ENCODE data around the gene PNMA8B. TPM values are rescaled to one million over a fixed set of nuclear protein-coding genes. Genes with fewer than 3 reads are reported as not detected.

Gene PNMA8B
- total and polyA plus RNA-seq, 2 donors (not counting 3 experiments of a cell fraction or from before 2014, with no cell fraction given) = 0.11 TPM; not detected in 1

DNA sequence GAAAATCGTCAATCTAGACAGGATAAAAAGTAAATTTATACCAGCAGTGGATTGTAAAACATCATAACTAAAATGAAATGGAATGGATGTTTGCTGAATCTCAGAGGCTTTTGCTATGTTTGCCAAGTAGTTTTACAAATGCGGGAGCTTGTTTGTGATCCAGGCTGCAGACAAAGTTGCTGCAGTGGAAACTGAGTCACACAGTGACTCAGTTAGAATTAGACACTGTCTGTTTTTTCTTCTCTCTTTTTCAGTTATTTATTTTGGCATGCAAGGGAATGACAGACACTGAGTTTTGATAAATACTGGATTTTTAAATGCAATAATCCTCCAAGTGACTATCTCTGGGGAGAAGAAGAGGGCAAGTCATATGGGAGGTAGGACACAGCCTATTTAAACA lies 19.7 kb downstream of the PNMA8B start:
- DNase-seq (ENCODE audit: low read depth, low spot score) (peak; percentile 28), FAIRE-seq (peak; percentile 66)
- H3K27ac ChIP-seq (ENCODE audit: insufficient read depth, low read depth, low read length) = no peak overlapping the region
- H3K27me3 ChIP-seq (ENCODE audit: control insufficient read depth in 2 of 2, insufficient read depth in 2 of 2, low read length in 2 of 2) = peaks cover 5 to 8% of the 10 kb centered on the region in 2 experiments
- no TSS peak for BruUV-seq (replicated peaks)
- no peaks in the 10 kb centered on the region for H3K9me3 ChIP-seq (replicated peaks; ENCODE audit: control insufficient read depth, insufficient read depth, low read length)
- TF ChIP-seq, protein P1, sequence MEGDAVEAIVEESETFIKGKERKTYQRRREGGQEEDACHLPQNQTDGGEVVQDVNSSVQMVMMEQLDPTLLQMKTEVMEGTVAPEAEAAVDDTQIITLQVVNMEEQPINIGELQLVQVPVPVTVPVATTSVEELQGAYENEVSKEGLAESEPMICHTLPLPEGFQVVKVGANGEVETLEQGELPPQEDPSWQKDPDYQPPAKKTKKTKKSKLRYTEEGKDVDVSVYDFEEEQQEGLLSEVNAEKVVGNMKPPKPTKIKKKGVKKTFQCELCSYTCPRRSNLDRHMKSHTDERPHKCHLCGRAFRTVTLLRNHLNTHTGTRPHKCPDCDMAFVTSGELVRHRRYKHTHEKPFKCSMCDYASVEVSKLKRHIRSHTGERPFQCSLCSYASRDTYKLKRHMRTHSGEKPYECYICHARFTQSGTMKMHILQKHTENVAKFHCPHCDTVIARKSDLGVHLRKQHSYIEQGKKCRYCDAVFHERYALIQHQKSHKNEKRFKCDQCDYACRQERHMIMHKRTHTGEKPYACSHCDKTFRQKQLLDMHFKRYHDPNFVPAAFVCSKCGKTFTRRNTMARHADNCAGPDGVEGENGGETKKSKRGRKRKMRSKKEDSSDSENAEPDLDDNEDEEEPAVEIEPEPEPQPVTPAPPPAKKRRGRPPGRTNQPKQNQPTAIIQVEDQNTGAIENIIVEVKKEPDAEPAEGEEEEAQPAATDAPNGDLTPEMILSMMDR (IDR thresholded peaks at IDR 0.05; ENCODE audit: extremely low read depth in 1 of 2, insufficient read depth in 1 of 2, low read depth in 1 of 2, low read length in 2 of 2) = no peak
- peak; percentile 72 for TF ChIP-seq FOS (IDR thresholded peaks at IDR 0.05; ENCODE audit: borderline replicate concordance, insufficient read depth, low read length)
- H3K4me2 ChIP-seq (ENCODE audit: insufficient read depth, low read length) = no peak overlapping the region
- intact Hi-C loops (cut with micrococcal nuclease) (no loop called here), dilution Hi-C loops (cut with MboI; ENCODE audit: extremely low pct_ligation_motif_present, low sequenced_read_pairs) (no loop called here)
- ChIA-PET CTCF (interaction anchor here (1.0 kb wide), 1 partner anchor 11 kb away, joined by 3 read pairs; no protein-coding TSS in a partner anchor), POLR2A (no interaction called here)
- no peaks in the 10 kb centered on the region for H3K9me1 ChIP-seq (replicated peaks; ENCODE audit: control insufficient read depth, extremely low read depth, insufficient read depth, low read length)
- no peaks in the 10 kb centered on the region for H4K20me1 ChIP-seq (replicated peaks; ENCODE audit: control insufficient read depth, extremely low read depth, insufficient read depth, low read length)
- H3K36me3 ChIP-seq (ENCODE audit: control insufficient read depth in 2 of 2, extremely low read depth in 1 of 2, insufficient read depth in 2 of 2, low read length in 2 of 2) = no peaks in the 10 kb centered on the region
- no peak overlapping the region for H3K9ac ChIP-seq (replicated peaks; ENCODE audit: extremely low read depth, insufficient read depth, low read length)
- H3K4me3 ChIP-seq (replicated peaks in 1 of 3; ENCODE audit: insufficient read depth in 1 of 3, low read depth in 1 of 3, low read length in 3 of 3) = no peak overlapping the region
- H2AFZ ChIP-seq (ENCODE audit: low read depth, low read length) = no peak overlapping the region
- no peaks in the 10 kb centered on the region for H3K79me2 ChIP-seq (ENCODE audit: control insufficient read depth, insufficient read depth, low read length)
- peaks cover 6% of the 10 kb centered on the region for H3K4me1 ChIP-seq (ENCODE audit: control insufficient read depth, extremely low read depth, insufficient read depth, low read length)

DNA sequence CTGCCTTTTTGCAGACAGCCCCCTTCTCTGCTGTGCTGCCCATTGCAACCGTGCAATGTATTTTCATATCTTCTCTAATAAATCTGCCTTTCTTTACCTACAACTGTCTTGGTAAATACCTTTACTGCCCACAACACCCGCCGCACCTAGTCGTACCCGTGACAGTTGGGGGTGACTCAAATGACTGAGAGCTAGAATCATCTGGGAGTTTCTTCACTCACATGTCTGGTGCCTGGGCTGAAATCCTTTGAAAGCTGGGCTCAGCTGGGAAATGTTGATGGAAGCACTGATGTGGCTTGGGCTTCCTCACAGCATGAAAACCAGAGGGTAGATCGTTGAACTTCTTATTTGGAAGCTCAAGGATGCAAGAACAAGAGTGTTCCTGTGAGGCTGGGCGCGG lies 21.5 kb downstream of the PNMA8B start:
- CTCF ChIA-PET = interaction anchor here (0.7 to 1.1 kb wide), 2 partner anchors 13 to 17 kb away, joined by 3 read pairs; no protein-coding TSS in a partner anchor
- H3K36me3 ChIP-seq (ENCODE audit: control insufficient read depth in 2 of 2, extremely low read depth in 1 of 2, insufficient read depth in 2 of 2, low read length in 2 of 2) = no peaks in the 10 kb centered on the region
- no peak for FAIRE-seq
- H3K9me1 ChIP-seq (replicated peaks; ENCODE audit: control insufficient read depth, extremely low read depth, insufficient read depth, low read length) = no peaks in the 10 kb centered on the region
- intact Hi-C loops (cut with micrococcal nuclease) = no loop called here
- TF ChIP-seq POLR2A (IDR thresholded peaks at IDR 0.05; ENCODE audit: low read depth, low read length) = no peak
- TF ChIP-seq GATA2 (IDR thresholded peaks at IDR 0.05; ENCODE audit: insufficient read depth, insufficient read length, low read depth, low read length) = no peak
- no peak for TF ChIP-seq EZH2 (IDR thresholded peaks at IDR 0.05; ENCODE audit: borderline replicate concordance, low read depth, low read length, severe bottlenecking)
- no peak for TF ChIP-seq POLR2AphosphoS5 (IDR thresholded peaks at IDR 0.05; ENCODE audit: insufficient read depth, low read depth, low read length)
- TF ChIP-seq, protein P2, sequence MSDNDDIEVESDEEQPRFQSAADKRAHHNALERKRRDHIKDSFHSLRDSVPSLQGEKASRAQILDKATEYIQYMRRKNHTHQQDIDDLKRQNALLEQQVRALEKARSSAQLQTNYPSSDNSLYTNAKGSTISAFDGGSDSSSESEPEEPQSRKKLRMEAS (IDR thresholded peaks at IDR 0.05; ENCODE audit: insufficient read depth, insufficient read length) = no peak
- TF ChIP-seq JUN (IDR thresholded peaks at IDR 0.05; ENCODE audit: borderline replicate concordance, insufficient read depth, insufficient read length, low read depth) = no peak
- TF ChIP-seq MYC (IDR thresholded peaks at IDR 0.05; ENCODE audit: low read depth, low read length) = no peak
- TF ChIP-seq FOS (IDR thresholded peaks at IDR 0.05; ENCODE audit: borderline replicate concordance, insufficient read depth, low read length) = no peak
- TF ChIP-seq, protein P1 (IDR thresholded peaks at IDR 0.05; ENCODE audit: extremely low read depth in 1 of 2, insufficient read depth in 1 of 2, low read depth in 1 of 2, low read length in 2 of 2) = no peak
- H3K27ac ChIP-seq (ENCODE audit: insufficient read depth, low read depth, low read length) = no peak overlapping the region
- H3K79me2 ChIP-seq (ENCODE audit: control insufficient read depth, insufficient read depth, low read length) = no peaks in the 10 kb centered on the region
- H2AFZ ChIP-seq (ENCODE audit: low read depth, low read length) = no peak overlapping the region
- H3K27me3 ChIP-seq (ENCODE audit: control insufficient read depth in 2 of 2, insufficient read depth in 2 of 2, low read length in 2 of 2) = peaks cover 5 to 8% of the 10 kb centered on the region in 2 experiments
- H3K4me2 ChIP-seq (ENCODE audit: insufficient read depth, low read length) = no peak overlapping the region
- peaks cover 4% of the 10 kb centered on the region for H3K4me1 ChIP-seq (ENCODE audit: control insufficient read depth, extremely low read depth, insufficient read depth, low read length)
- no peaks in the 10 kb centered on the region for H4K20me1 ChIP-seq (replicated peaks; ENCODE audit: control insufficient read depth, extremely low read depth, insufficient read depth, low read length)
- POLR2A ChIA-PET = no interaction called here
- BruUV-seq (replicated peaks) = no TSS peak
- no peaks in the 10 kb centered on the region for H3K9me3 ChIP-seq (replicated peaks; ENCODE audit: control insufficient read depth, insufficient read depth, low read length)
- dilution Hi-C loops (cut with MboI; ENCODE audit: extremely low pct_ligation_motif_present, low sequenced_read_pairs) = no loop called here
- no peak for DNase-seq (ENCODE audit: low read depth, low spot score)
- H3K9ac ChIP-seq (replicated peaks; ENCODE audit: extremely low read depth, insufficient read depth, low read length) = no peak overlapping the region
- H3K4me3 ChIP-seq (replicated peaks in 1 of 3; ENCODE audit: insufficient read depth in 1 of 3, low read depth in 1 of 3, low read length in 3 of 3) = no peak overlapping the region

Measured in endothelial cell of umbilical vein (primary cell).